CD14-positive monocyte (primary cell): Measurements from ENCODE around the gene PTPRD. TPM values are rescaled to one million over a fixed set of nuclear protein-coding genes. Genes with fewer than 3 reads are reported as not detected.

ENCODE experiments used
- DNase-seq, 3 donors: peaks; one replicate each; pipeline ENCODE4 v3.0.0-alpha.2; 2011 to 2022
- H2AFZ ChIP-seq: 2 replicates; pipeline ENCODE4 v1.6.0; 2012; ENCODE audit warnings: mild to moderate bottlenecking, low read depth, low read length, inconsistent platforms; ENCODE audit not compliant: insufficient read depth, poor library complexity, severe bottlenecking
- H3K27ac ChIP-seq, 2 donors: 1 replicate in 1 of 2; 2 replicates in 1 of 2; pipeline ENCODE4 v1.5.1; 2012 to 2013; ENCODE audit warnings: low read length in 2 of 2, control low read depth in 1 of 2, inconsistent platforms in 1 of 2, low read depth in 1 of 2, mild to moderate bottlenecking in 1 of 2
- H3K27me3 ChIP-seq, 2 donors: one replicate each; pipeline versions ENCODE4 v1.6.0 to v1.6.1; 2011 to 2013; ENCODE audit warnings: low read length in 2 of 2; ENCODE audit not compliant: control insufficient read depth in 2 of 2, insufficient read depth in 2 of 2
- H3K36me3 ChIP-seq, 2 donors: replicated peaks in 1 of 2; 1 replicate in 1 of 2; 2 replicates in 1 of 2; pipeline versions ENCODE4 v1.5.1 to v1.6.1; 2012 to 2013; ENCODE audit warnings: low read length in 2 of 2, control low read depth in 1 of 2, inconsistent platforms in 1 of 2, mild to moderate bottlenecking in 1 of 2; ENCODE audit not compliant: insufficient read depth in 2 of 2, control insufficient read depth in 1 of 2
- H3K4me1 ChIP-seq, 2 donors: 1 replicate in 1 of 2; 2 replicates in 1 of 2; pipeline versions ENCODE4 v1.5.1 to v1.6.1; 2012 to 2013; ENCODE audit warnings: low read length in 2 of 2, control low read depth in 1 of 2, inconsistent platforms in 1 of 2, mild to moderate bottlenecking in 1 of 2, moderate library complexity in 1 of 2; ENCODE audit not compliant: insufficient read depth in 2 of 2, control insufficient read depth in 1 of 2
- H3K4me2 ChIP-seq: replicated peaks from 2 replicates; pipeline ENCODE3; 2012; ENCODE audit warnings: low read length, moderate library complexity, mild to moderate bottlenecking; ENCODE audit not compliant: poor library complexity, severe bottlenecking; ENCODE audit errors: extremely low read depth
- H3K4me3 ChIP-seq, 3 experiments: fragments of 200-600 bp in 1 of 3; sonication (generic) in 1 of 3; replicated peaks in 1 of 3; 1 replicate in 2 of 3; 2 replicates in 1 of 3; pipeline ENCODE4 v1.5.1; 2011 to 2013; ENCODE audit warnings: low read length in 3 of 3, mild to moderate bottlenecking in 3 of 3, control low read depth in 2 of 3, low read depth in 2 of 3, inconsistent platforms in 1 of 3, moderate library complexity in 1 of 3
- H3K79me2 ChIP-seq: 2 replicates; pipeline ENCODE4 v1.6.0; 2012; ENCODE audit warnings: mild to moderate bottlenecking, control low read depth, inconsistent platforms, low read length, moderate library complexity; ENCODE audit not compliant: insufficient read depth
- H3K9ac ChIP-seq: 2 replicates; pipeline ENCODE4 v1.6.0; 2017; ENCODE audit warnings: low read length, mild to moderate bottlenecking; ENCODE audit not compliant: insufficient read depth, poor library complexity, severe bottlenecking
- H3K9me3 ChIP-seq, 2 donors: replicated peaks in 1 of 2; 1 replicate in 1 of 2; 2 replicates in 1 of 2; pipeline versions ENCODE4 v1.5.1 to v1.6.1; 2012 to 2013; ENCODE audit warnings: low read length in 2 of 2, control low read depth in 1 of 2; ENCODE audit not compliant: control insufficient read depth in 1 of 2, insufficient read depth in 1 of 2
- H4K20me1 ChIP-seq: 2 replicates; pipeline ENCODE4 v1.6.0; 2012; ENCODE audit warnings: mild to moderate bottlenecking, low read length, control low read depth, moderate library complexity; ENCODE audit not compliant: insufficient read depth
- H3K27ac Mint-ChIP-seq, 7 donors: one replicate each; pipeline ENCODE4 v1.8.0; 2020; ENCODE audit warnings: mild to moderate bottlenecking in 7 of 7, mixed read lengths in 7 of 7, moderate library complexity in 6 of 7, inconsistent platforms in 2 of 7
- H3K27me3 Mint-ChIP-seq, 3 donors: one replicate each; pipeline ENCODE4 v1.8.0; 2021 to 2022; ENCODE audit warnings: low read depth in 3 of 3, mild to moderate bottlenecking in 3 of 3, mixed read lengths in 3 of 3, moderate library complexity in 3 of 3, inconsistent platforms in 1 of 3
- H3K36me3 Mint-ChIP-seq, 2 donors: one replicate each; pipeline ENCODE4 v1.8.0; 2020; ENCODE audit warnings: mixed read lengths in 2 of 2, inconsistent platforms in 1 of 2, mild to moderate bottlenecking in 1 of 2
- H3K4me1 Mint-ChIP-seq: one replicate; pipeline ENCODE4 v1.8.0; 2020; ENCODE audit warnings: mild to moderate bottlenecking, mixed read lengths
- H3K4me3 Mint-ChIP-seq, 2 donors: one replicate each; pipeline ENCODE4 v1.8.0; 2020; ENCODE audit warnings: mild to moderate bottlenecking in 2 of 2, mixed read lengths in 2 of 2, moderate library complexity in 1 of 2
- H3K9me3 Mint-ChIP-seq, 7 donors: one replicate each; pipeline ENCODE4 v1.8.0; 2020 to 2022; ENCODE audit warnings: mixed read lengths in 7 of 7, mild to moderate bottlenecking in 6 of 7, moderate library complexity in 6 of 7, inconsistent platforms in 2 of 7
- WGBS: methylation state at CpG from one replicate; pipeline ENCODE4 v1.1.5; 2013; ENCODE audit warnings: missing lambda C conversion rate; ENCODE audit not compliant: insufficient coverage; 5-methylcytosine and 5-hydroxymethylcytosine counted together
- intact Hi-C, 2 donors: fragments of 100-400 bp; cut with micrococcal nuclease; formaldehyde crosslinking; loops; one replicate each; pipeline versions ENCODE4 v1.15.0 to v1.15.1; 2023
- polyA plus RNA-seq, 3 donors: library from polyadenylated mRNA; depleted of rRNA in 1 of 3; unstranded in 2 of 3; stranded (reverse) in 1 of 3; fragments of 300-500 nt in 2 of 3; fragments of >200 nt in 1 of 3; fragmentation: Illumina TruSeq in 2 of 3; gene quantifications; 1 replicate in 2 of 3; 2 replicates in 1 of 3; pipeline ENCODE4 v1.2.3, GENCODE V29; 2012 to 2021
- TF ChIP-seq, protein P1 (sequence below): fragments of 200-600 bp; IDR thresholded peaks from one replicate; pipeline ENCODE4 v1.8.0; 2022; ENCODE audit warnings: antibody characterized with exemption, mild to moderate bottlenecking

The PTPRD gene
- polyA plus RNA-seq, 3 donors: not detected

DNA sequence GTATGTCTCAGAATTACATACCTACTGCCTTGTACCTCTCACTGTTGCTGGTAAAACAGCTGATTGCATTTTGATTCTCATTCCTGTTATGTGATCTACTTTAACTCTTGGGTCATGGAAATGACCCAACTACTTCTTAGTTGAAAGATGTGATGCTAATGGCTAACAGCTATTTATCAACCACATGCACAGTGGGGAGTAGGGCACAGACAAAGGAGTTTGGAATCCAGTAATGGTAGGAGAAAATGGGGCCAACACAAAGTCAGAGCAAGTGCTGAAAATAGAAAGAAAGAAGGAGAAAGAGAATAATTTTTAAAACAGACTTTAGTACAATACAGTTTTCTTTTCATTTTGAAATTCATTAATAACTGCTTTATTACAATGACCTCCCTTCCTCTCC is 241.0 kb downstream of the PTPRD start:
- no peaks in the 10 kb centered on the region for H3K36me3 ChIP-seq
- TF ChIP-seq, protein P1, sequence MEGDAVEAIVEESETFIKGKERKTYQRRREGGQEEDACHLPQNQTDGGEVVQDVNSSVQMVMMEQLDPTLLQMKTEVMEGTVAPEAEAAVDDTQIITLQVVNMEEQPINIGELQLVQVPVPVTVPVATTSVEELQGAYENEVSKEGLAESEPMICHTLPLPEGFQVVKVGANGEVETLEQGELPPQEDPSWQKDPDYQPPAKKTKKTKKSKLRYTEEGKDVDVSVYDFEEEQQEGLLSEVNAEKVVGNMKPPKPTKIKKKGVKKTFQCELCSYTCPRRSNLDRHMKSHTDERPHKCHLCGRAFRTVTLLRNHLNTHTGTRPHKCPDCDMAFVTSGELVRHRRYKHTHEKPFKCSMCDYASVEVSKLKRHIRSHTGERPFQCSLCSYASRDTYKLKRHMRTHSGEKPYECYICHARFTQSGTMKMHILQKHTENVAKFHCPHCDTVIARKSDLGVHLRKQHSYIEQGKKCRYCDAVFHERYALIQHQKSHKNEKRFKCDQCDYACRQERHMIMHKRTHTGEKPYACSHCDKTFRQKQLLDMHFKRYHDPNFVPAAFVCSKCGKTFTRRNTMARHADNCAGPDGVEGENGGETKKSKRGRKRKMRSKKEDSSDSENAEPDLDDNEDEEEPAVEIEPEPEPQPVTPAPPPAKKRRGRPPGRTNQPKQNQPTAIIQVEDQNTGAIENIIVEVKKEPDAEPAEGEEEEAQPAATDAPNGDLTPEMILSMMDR: no peak
- no peaks in the 10 kb centered on the region for H3K79me2 ChIP-seq
- no peak overlapping the region for H3K4me2 ChIP-seq
- no peaks in the 10 kb centered on the region for H3K9me3 Mint-ChIP-seq
- intact Hi-C loops: no loop called here
- no peaks in the 10 kb centered on the region for H3K27me3 ChIP-seq
- H3K4me3 Mint-ChIP-seq: no peak overlapping the region
- no peak overlapping the region for H3K27ac Mint-ChIP-seq
- no peaks in the 10 kb centered on the region for H3K9me3 ChIP-seq
- no peaks in the 10 kb centered on the region for H3K4me1 ChIP-seq
- H3K4me1 Mint-ChIP-seq: no peaks in the 10 kb centered on the region
- H3K27ac ChIP-seq: no peak overlapping the region
- no peaks in the 10 kb centered on the region for H3K36me3 Mint-ChIP-seq
- no peak overlapping the region for H3K4me3 ChIP-seq
- H2AFZ ChIP-seq: no peak overlapping the region
- H3K27me3 Mint-ChIP-seq: no peaks in the 10 kb centered on the region
- no peak overlapping the region for H3K9ac ChIP-seq
- DNase-seq: no peak
- no peaks in the 10 kb centered on the region for H4K20me1 ChIP-seq

DNA sequence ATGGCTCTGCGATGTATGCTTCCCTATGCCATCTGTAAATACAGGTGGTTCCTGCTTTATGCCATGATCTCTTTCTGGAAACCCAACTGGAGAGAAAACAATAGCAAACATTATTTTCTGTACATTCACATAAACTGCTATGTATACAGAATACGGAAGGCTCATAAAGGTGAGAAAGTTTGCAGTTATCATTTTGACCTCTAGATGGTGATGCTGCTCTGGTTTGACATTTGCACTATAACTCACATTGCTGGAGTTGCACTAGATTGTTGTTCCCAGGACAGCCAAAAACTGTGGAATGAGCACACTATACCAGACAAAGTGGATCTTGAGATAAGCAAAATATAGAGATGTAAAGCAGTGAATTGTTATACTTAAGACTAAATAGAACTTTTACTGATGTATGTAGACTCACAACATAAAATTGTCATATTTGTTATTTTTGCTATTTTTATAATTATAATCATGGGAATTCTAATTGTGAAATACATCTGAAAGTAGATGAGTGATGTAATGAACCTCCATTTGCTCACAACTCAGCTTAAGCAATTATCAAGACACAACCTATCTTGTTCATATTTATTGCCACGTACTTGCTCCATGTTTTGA is 246.5 kb downstream of the PTPRD start:
- Mint-ChIP-seq H3K4me3 (no peak overlapping the region), H3K9me3 (no peaks in the 10 kb centered on the region), H3K27me3 (no peaks in the 10 kb centered on the region), H3K36me3 (no peaks in the 10 kb centered on the region), H3K4me1 (no peaks in the 10 kb centered on the region), H3K27ac (no peak overlapping the region)
- Histone ChIP-seq H4K20me1 (no peaks in the 10 kb centered on the region), H3K4me3 (no peak overlapping the region), H3K4me2 (no peak overlapping the region), H3K9me3 (no peaks in the 10 kb centered on the region), H3K4me1 (no peaks in the 10 kb centered on the region), H3K79me2 (no peaks in the 10 kb centered on the region), H3K36me3 (no peaks in the 10 kb centered on the region), H3K27me3 (no peaks in the 10 kb centered on the region), H3K9ac (no peak overlapping the region), H3K27ac (no peak overlapping the region), H2AFZ (no peak overlapping the region)
- intact Hi-C loops: no loop called here
- TF ChIP-seq, protein P1: peak; percentile 28
- no peak for DNase-seq
- 100% methylated on average over 1 of the region's 3 CpGs for WGBS
